HepG2 (cell line): ENCODE data around the gene ARFGEF2. TPM values are rescaled to one million over a fixed set of nuclear protein-coding genes. Genes with fewer than 3 reads are reported as not detected.
A peak's percentile ranks its signal among the peaks of the same experiment; 100 is the strongest.

Experiments used
- ATAC-seq: fragments of 200-7000 bp; cut with Tn5 transposase; 3 replicates; pipeline ENCODE4 v1.9.1; 2020; ENCODE audit warnings: mild to moderate bottlenecking, moderate library complexity
- BruUV-seq: library from RNA; stranded (reverse); fragments of 400-500 nt; replicated peaks from 2 replicates; lab custom pipeline; 2021; lab: Mats Ljungman, UMichigan
- CTCF ChIA-PET: fragments of 300-600 bp; formaldehyde crosslinking; extraction: SDS; loops from one replicate; lab custom pipeline; 2021; ENCODE audit warnings: low total read pairs, inconsistent platforms, low intra/inter-chr PET ratio; lab: Yijun Ruan, JAX
- POLR2A ChIA-PET: fragments of 350-600 bp; sonication (Branson Sonifier 250); formaldehyde crosslinking; loops from one replicate; lab custom pipeline; 2020; ENCODE audit warnings: antibody characterized with exemption, inconsistent platforms; lab: Yijun Ruan, JAX
- DNase-seq: peaks from one replicate; pipeline ENCODE4 v3.0.0-alpha.2; 2015; ENCODE audit warnings: low spot score
- FAIRE-seq: peaks from 3 replicates; lab custom pipeline; 2011; peaks lifted over from hg19 to GRCh38; lab: Jason Lieb, UNC
- H2AFZ ChIP-seq: one replicate; pipeline ENCODE4 v1.6.1; 2011; ENCODE audit warnings: low read length, inconsistent platforms
- H3K27ac ChIP-seq: fragments of 300-600 bp; 3 replicates; pipeline ENCODE4 v1.8.0; 2011; ENCODE audit warnings: mixed run types, mild to moderate bottlenecking, mixed read lengths, low read length, inconsistent platforms; ENCODE audit not compliant: insufficient read depth; ENCODE audit errors: extremely low read length
- H3K27me3 ChIP-seq, 2 experiments: fragments of 200-600 bp in 1 of 2; 2 replicates in 1 of 2; 3 replicates in 1 of 2; pipeline versions ENCODE4 v1.6.0 to v1.8.0; 2011; ENCODE audit warnings: low read length in 2 of 2, mild to moderate bottlenecking in 2 of 2, moderate library complexity in 2 of 2, inconsistent platforms in 1 of 2; ENCODE audit not compliant: insufficient read depth in 2 of 2, control insufficient read depth in 1 of 2
- H3K36me3 ChIP-seq, 2 experiments: fragments of 200-600 bp in 1 of 2; replicated peaks in 1 of 2; 2 replicates in 1 of 2; 3 replicates in 1 of 2; pipeline versions ENCODE4 v1.5.1 to v1.8.0; 2011; ENCODE audit warnings: low read length in 2 of 2, inconsistent platforms in 1 of 2; ENCODE audit not compliant: insufficient read depth in 2 of 2, control insufficient read depth in 1 of 2
- H3K4me1 ChIP-seq: 2 replicates; pipeline ENCODE4 v1.5.1; 2012; ENCODE audit warnings: low read length, inconsistent platforms; ENCODE audit not compliant: insufficient read depth
- H3K4me2 ChIP-seq: 2 replicates; pipeline ENCODE4 v1.6.0; 2011; ENCODE audit warnings: low read depth, low read length, inconsistent platforms
- H3K4me3 ChIP-seq, 3 experiments: fragments of 200-600 bp in 1 of 3; sonication (generic), shearing (Covaris generic) in 1 of 3; replicated peaks in 1 of 3; 2 replicates each; pipeline ENCODE4 v1.5.1; 2011 to 2016; ENCODE audit warnings: low read length in 3 of 3, inconsistent platforms in 2 of 3, low read depth in 2 of 3, mild to moderate bottlenecking in 2 of 3, control low read depth in 1 of 3, mixed read lengths in 1 of 3; ENCODE audit not compliant: insufficient read depth in 1 of 3
- H3K79me2 ChIP-seq: one replicate; pipeline ENCODE4 v1.6.1; 2011; ENCODE audit warnings: low read length, inconsistent platforms; ENCODE audit not compliant: insufficient read depth
- H3K9ac ChIP-seq: 2 replicates; pipeline ENCODE4 v1.6.0; 2011; ENCODE audit warnings: mild to moderate bottlenecking, low read depth, low read length, inconsistent platforms; ENCODE audit not compliant: insufficient read depth
- H3K9me3 ChIP-seq: 2 replicates; pipeline ENCODE4 v1.5.1; 2012; ENCODE audit warnings: mild to moderate bottlenecking, low read length
- H4K20me1 ChIP-seq: 2 replicates; pipeline ENCODE4 v1.6.0; 2011; ENCODE audit warnings: inconsistent platforms, mild to moderate bottlenecking, low read length, moderate library complexity; ENCODE audit not compliant: insufficient read depth
- ATF4 ChIP-seq, 2 experiments: fragments of 450-650 bp in 1 of 2; sonication (generic) in 1 of 2; formaldehyde crosslinking; IDR thresholded peaks; 2 replicates each; pipeline versions ENCODE4 v1.5.0 to v1.8.0; 2020 to 2022; ENCODE audit warnings: mild to moderate bottlenecking in 1 of 2, missing genetic modification reagents in 1 of 2
- GATAD1 ChIP-seq: IDR thresholded peaks from 2 replicates; pipeline ENCODE4 v1.6.1; 2016; ENCODE audit warnings: missing genetic modification reagents, missing compliant biosample characterization
- IKZF1 ChIP-seq: fragments of 450-650 bp; IDR thresholded peaks from 2 replicates; pipeline ENCODE4 v1.7.1; 2016
- KDM2A ChIP-seq: sonication (generic); formaldehyde crosslinking; IDR thresholded peaks from 2 replicates; pipeline ENCODE4 v1.4.0; 2020; ENCODE audit warnings: low read depth, missing genetic modification reagents, borderline replicate concordance
- MIER2 ChIP-seq: IDR thresholded peaks from 2 replicates; pipeline ENCODE4 v1.6.1; 2016; ENCODE audit warnings: missing biosample characterization, missing genetic modification reagents
- PBX2 ChIP-seq: IDR thresholded peaks from 2 replicates; pipeline ENCODE4 v1.6.1; 2016; ENCODE audit warnings: control low read depth
- PCBP1 ChIP-seq: fragments of 200-400 bp; formaldehyde crosslinking; IDR thresholded peaks from 2 replicates; pipeline ENCODE4 v1.6.1; 2017; ENCODE audit warnings: mild to moderate bottlenecking, low read depth, low read length, borderline replicate concordance
- POLR2AphosphoS2 ChIP-seq: IDR thresholded peaks from 2 replicates; pipeline ENCODE4 v1.6.1; 2011; ENCODE audit warnings: low read depth, low read length, improper control_type of control experiment
- RFX3 ChIP-seq: IDR thresholded peaks from 2 replicates; pipeline ENCODE4 v1.6.1; 2016; ENCODE audit warnings: missing biosample characterization, missing genetic modification reagents
- SP140L ChIP-seq: sonication (generic); formaldehyde crosslinking; IDR thresholded peaks from 2 replicates; pipeline ENCODE4 v1.4.0; 2020; ENCODE audit warnings: missing genetic modification reagents, borderline replicate concordance
- TP53 ChIP-seq: sonication (generic); formaldehyde crosslinking; conservative IDR thresholded peaks from 2 replicates; pipeline ENCODE4 v1.4.0; 2020; ENCODE audit warnings: missing genetic modification reagents
- YEATS4 ChIP-seq: sonication (generic); formaldehyde crosslinking; IDR thresholded peaks from 2 replicates; pipeline ENCODE4 v1.4.0; 2020; ENCODE audit warnings: missing genetic modification reagents, borderline replicate concordance
- ZFP1 ChIP-seq: IDR thresholded peaks from 2 replicates; pipeline ENCODE4 v1.6.1; 2016
- ZNF121 ChIP-seq: sonication (generic); formaldehyde crosslinking; IDR thresholded peaks from 2 replicates; pipeline ENCODE4 v1.5.0; 2020; ENCODE audit warnings: mild to moderate bottlenecking, missing genetic modification reagents
- ZNF264 ChIP-seq: sonication (generic); formaldehyde crosslinking; IDR thresholded peaks from 2 replicates; pipeline ENCODE4 v1.4.0; 2020; ENCODE audit warnings: missing genetic modification reagents
- ZNF282 ChIP-seq: fragments of 450-650 bp; IDR thresholded peaks from 2 replicates; pipeline ENCODE4 v1.6.1; 2018; ENCODE audit not compliant: partially characterized antibody
- ZNF609 ChIP-seq: sonication (generic); formaldehyde crosslinking; IDR thresholded peaks from 2 replicates; pipeline ENCODE4 v1.4.0; 2020; ENCODE audit warnings: mild to moderate bottlenecking, missing genetic modification reagents, borderline replicate concordance
- ZNF816 ChIP-seq: sonication (generic); formaldehyde crosslinking; IDR thresholded peaks from 2 replicates; pipeline ENCODE4 v1.8.0; 2022; ENCODE audit warnings: missing genetic modification reagents, mild to moderate bottlenecking, borderline replicate concordance
- WGBS: methylation state at CpG from one replicate; pipeline ENCODE4 v1.1.6; 2017; ENCODE audit warnings: low lambda C conversion rate; 5-methylcytosine and 5-hydroxymethylcytosine counted together
- in situ Hi-C: cut with HindIII; loops from 2 replicates; pipeline ENCODE4 v1.10.0; 2017; ENCODE audit warnings: low pct_unique_long_range_greater_than_20kb; ENCODE audit not compliant: extremely low pct_ligation_motif_present
- intact Hi-C: fragments of 100-400 bp; cut with micrococcal nuclease; formaldehyde crosslinking; loops from one replicate; pipeline ENCODE4 v1.10.0; 2022; ENCODE audit not compliant: unreplicated experiment
- polyA plus RNA-seq, 8 experiments: library from polyadenylated mRNA; depleted of rRNA in 3 of 8; stranded (reverse) in 7 of 8; unstranded in 1 of 8; fragments of >200 nt; fragmentation: Illumina TruSeq in 4 of 8; extraction: Trizol in 4 of 8; gene quantifications; 2 replicates each; pipeline versions ENCODE4 v1.2.1 to v1.2.3, GENCODE V29; 2011 to 2016; ENCODE audit warnings: low read depth in 4 of 8, missing spikeins in 1 of 8, mixed read lengths in 1 of 8; ENCODE audit not compliant: insufficient read depth in 1 of 8
- total RNA-seq, 5 experiments: library from RNA; depleted of rRNA; stranded (reverse); fragments of >200 nt; fragmentation: Illumina TruSeq; extraction: Trizol; gene quantifications; 2 replicates each; pipeline ENCODE4 v1.2.3, GENCODE V29; 2016; ENCODE audit warnings: low read depth in 1 of 5

Gene ARFGEF2
- total and polyA plus RNA-seq, 2 of the 13 experiments (the other 11 are each of a cell fraction or from before 2014, with no cell fraction given): 44.0 to 60.8 TPM

- TF ChIP-seq ZNF121 (no peak), IKZF1 (no peak), TP53 (CRISPR knock-in tag) (no peak), SP140L (CRISPR knock-in tag) (peak; percentile 85; the same call in 1 of the 2 replicates), KDM2A (no peak)
Observed at GRCh38 chr20:48923149-48923718, 1.7 kb downstream of the ARFGEF2 start (continued).

GRCh38 chr20:48924756-48925109 lies 3.2 kb downstream of the ARFGEF2 start:
- in situ Hi-C loops (no loop called here), intact Hi-C loops (loop anchor here (5.0 to 10.0 kb wide), 2 partner anchors 123 to 550 kb away; partner anchors contain the start of gene CSE1L)
- BruUV-seq: no TSS peak
- no peak for ATAC-seq
- ChIA-PET CTCF (no interaction called here), POLR2A (interaction anchor here (0.7 to 3.9 kb wide), 5 partner anchors 8 to 1566 kb away, joined by 3 to 30 read pairs (median 3); no protein-coding TSS in a partner anchor)
- DNase-seq: no peak
- peaks cover 46% of the 10 kb centered on the region for H4K20me1 ChIP-seq
- peaks cover 0 to 5% of the 10 kb centered on the region in 2 experiments; a peak in 1 of 5 replicates for H3K27me3 ChIP-seq
- peak overlapping the region; percentile 91 for H3K4me2 ChIP-seq
- peaks cover 61% of the 10 kb centered on the region for H3K4me1 ChIP-seq
- no peaks in the 10 kb centered on the region for H3K9me3 ChIP-seq
- peaks cover 3 to 7% of the 10 kb centered on the region in 2 experiments; a peak in 3 of 5 replicates for H3K36me3 ChIP-seq
- no peak overlapping the region for H2AFZ ChIP-seq
- peak overlapping the region; percentile 48 for H3K27ac ChIP-seq
- peak overlapping the region; percentile 51; the same call in 1 of the 2 replicates for H3K9ac ChIP-seq
- WGBS: 80% methylated on average over 3 of the region's 3 CpGs
- FAIRE-seq: no peak
- peak overlapping the region; percentile 13 to 47 (median 17); a peak in 2 of 6 replicates for H3K4me3 ChIP-seq
- peaks cover 75% of the 10 kb centered on the region for H3K79me2 ChIP-seq
- TF ChIP-seq ZNF609 (CRISPR knock-in tag) (no peak), MIER2 (0 out of 2 replicates have a peak, but pooled peaks have one; percentile 12), POLR2AphosphoS2 (no peak), YEATS4 (no peak), GATAD1 (CRISPR knock-in tag) (no peak; the same call in none of the 2 replicates), RFX3 (0 out of 2 replicates have a peak, but pooled peaks have one; percentile 21), PCBP1 (no peak), PBX2 (CRISPR knock-in tag) (no peak), ZNF816 (CRISPR knock-in tag) (no peak), ZFP1 (CRISPR knock-in tag) (no peak), ZNF264 (CRISPR knock-in tag) (0 out of 2 replicates have a peak, but pooled peaks have one; percentile 10), ATF4 (CRISPR knock-in tag; IDR thresholded peaks at IDR 0.05) (0 out of 4 replicates have a peak, but pooled peaks of 1 of the 2 experiments have one; percentile 26), ZNF282 (no peak)
